HepG2 (cell line): ENCODE measurements around the gene WDR31. TPM values are rescaled to one million over a fixed set of nuclear protein-coding genes. Genes with fewer than 3 reads are reported as not detected.

ENCODE experiments used
- CEBPG ChIP-seq: IDR thresholded peaks from 2 replicates; pipeline ENCODE4 v1.6.1; 2016
- CREB1 ChIP-seq, 2 experiments: fragments of 450-650 bp in 1 of 2; IDR thresholded peaks; 2 replicates each; pipeline ENCODE4 v1.6.1; 2016 to 2017; ENCODE audit warnings: control low read depth in 1 of 2, mild to moderate bottlenecking in 1 of 2, missing compliant biosample characterization in 1 of 2, missing genetic modification characterization in 1 of 2
- NFKB2 ChIP-seq: sonication (generic); formaldehyde crosslinking; IDR thresholded peaks from 2 replicates; pipeline ENCODE4 v1.4.0; 2020; ENCODE audit warnings: missing genetic modification reagents, borderline replicate concordance
- ZFP1 ChIP-seq: IDR thresholded peaks from 2 replicates; pipeline ENCODE4 v1.6.1; 2016
- ZMYM2 ChIP-seq: sonication (generic); formaldehyde crosslinking; IDR thresholded peaks from 2 replicates; pipeline ENCODE4 v1.8.0; 2022; ENCODE audit warnings: mild to moderate bottlenecking, missing genetic modification reagents
- ZNF296 ChIP-seq: sonication (generic); formaldehyde crosslinking; conservative IDR thresholded peaks from 2 replicates; pipeline ENCODE4 v1.5.0; 2020; ENCODE audit warnings: mild to moderate bottlenecking, missing genetic modification reagents
- ZNF441 ChIP-seq: sonication (generic); formaldehyde crosslinking; IDR thresholded peaks from 2 replicates; pipeline ENCODE4 v1.7.0; 2021; ENCODE audit warnings: missing genetic modification reagents, borderline replicate concordance
- polyA plus RNA-seq, 8 experiments: library from polyadenylated mRNA; depleted of rRNA in 3 of 8; stranded (reverse) in 7 of 8; unstranded in 1 of 8; fragments of >200 nt; fragmentation: Illumina TruSeq in 4 of 8; extraction: Trizol in 4 of 8; gene quantifications; 2 replicates each; pipeline versions ENCODE4 v1.2.1 to v1.2.3, GENCODE V29; 2011 to 2016; ENCODE audit warnings: low read depth in 4 of 8, missing spikeins in 1 of 8, mixed read lengths in 1 of 8; ENCODE audit not compliant: insufficient read depth in 1 of 8
- total RNA-seq, 5 experiments: library from RNA; depleted of rRNA; stranded (reverse); fragments of >200 nt; fragmentation: Illumina TruSeq; extraction: Trizol; gene quantifications; 2 replicates each; pipeline ENCODE4 v1.2.3, GENCODE V29; 2016; ENCODE audit warnings: low read depth in 1 of 5
- TF ChIP-seq, protein P1 (sequence below), 2 experiments: sonication (generic) in 1 of 2; formaldehyde crosslinking in 1 of 2; IDR thresholded peaks; 2 replicates each; pipeline versions ENCODE4 v1.4.0 to v1.6.1; 2016 to 2020; ENCODE audit warnings: borderline replicate concordance in 1 of 2, low read depth in 1 of 2, mild to moderate bottlenecking in 1 of 2, missing genetic modification reagents in 1 of 2
- TF ChIP-seq, protein P2 (sequence below): sonication (generic); formaldehyde crosslinking; IDR thresholded peaks from 2 replicates; pipeline ENCODE4 v1.4.0; 2020; ENCODE audit warnings: missing genetic modification reagents, mild to moderate bottlenecking, borderline replicate concordance
- TF ChIP-seq, protein P3 (sequence below): sonication (generic); formaldehyde crosslinking; IDR thresholded peaks from 2 replicates; pipeline ENCODE4 v1.9.0; 2022; ENCODE audit warnings: missing genetic modification reagents, mild to moderate bottlenecking, borderline replicate concordance
- TF ChIP-seq, protein P4 (sequence below): sonication (generic); formaldehyde crosslinking; IDR thresholded peaks from 2 replicates; pipeline ENCODE4 v1.4.0; 2020; ENCODE audit warnings: mild to moderate bottlenecking, missing genetic modification reagents

Gene WDR31
- total and polyA plus RNA-seq, 2 of the 13 experiments (the other 11 are each of a cell fraction or from before 2014, with no cell fraction given), result 0.33 to 1.7 TPM

DNA sequence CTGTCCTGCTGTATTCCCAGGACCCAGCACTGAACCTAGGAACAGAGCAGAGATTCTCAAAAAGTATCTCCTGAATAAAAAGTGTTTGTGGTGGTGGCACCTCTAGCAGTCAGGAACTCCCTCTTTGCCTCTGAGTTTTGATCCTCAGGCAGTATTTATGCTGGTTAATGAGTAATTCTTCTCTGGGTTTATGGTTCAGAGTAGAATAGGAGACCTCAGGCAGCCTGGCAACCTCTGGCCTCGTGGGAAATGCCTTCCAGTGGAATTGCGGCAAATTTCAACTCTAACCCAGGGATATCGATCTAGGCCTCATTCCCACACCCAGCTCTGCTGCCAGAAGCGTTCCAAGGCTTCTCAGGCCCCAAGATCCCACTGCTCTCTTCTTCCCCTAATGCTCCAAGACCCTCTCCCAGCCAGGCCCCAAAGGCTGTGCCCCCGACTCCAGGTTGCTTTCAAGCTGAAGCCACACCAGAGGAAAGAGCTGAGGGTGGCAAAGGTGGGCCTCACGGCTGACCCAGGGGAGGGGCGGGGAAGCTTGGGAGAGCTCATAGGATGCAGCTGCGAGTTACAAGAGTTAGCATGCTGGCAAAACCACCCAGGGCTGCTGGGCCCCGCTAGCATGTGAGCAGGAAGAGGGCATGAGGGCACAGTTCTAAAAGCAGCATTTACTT lies 47.6 kb upstream of the WDR31 start (continued):
- TF ChIP-seq ZFP1 (CRISPR knock-in tag) (peak; percentile 86), ZMYM2 (CRISPR knock-in tag) (peak; percentile 72; the same call in 1 of the 2 replicates), CEBPG (peak; percentile 74), ZNF441 (CRISPR knock-in tag) (peak; percentile 31; the same call in 1 of the 2 replicates), ZNF296 (CRISPR knock-in tag) (no peak), CREB1 (IDR thresholded peaks at IDR 0.05) (no peak), CREB1 (CRISPR knock-in tag; IDR thresholded peaks at IDR 0.05) (peak; percentile 59; the same call in 1 of the 2 replicates), NFKB2 (CRISPR knock-in tag) (peak; percentile 89; the same call in 1 of the 2 replicates)
- TF ChIP-seq, protein P1, sequence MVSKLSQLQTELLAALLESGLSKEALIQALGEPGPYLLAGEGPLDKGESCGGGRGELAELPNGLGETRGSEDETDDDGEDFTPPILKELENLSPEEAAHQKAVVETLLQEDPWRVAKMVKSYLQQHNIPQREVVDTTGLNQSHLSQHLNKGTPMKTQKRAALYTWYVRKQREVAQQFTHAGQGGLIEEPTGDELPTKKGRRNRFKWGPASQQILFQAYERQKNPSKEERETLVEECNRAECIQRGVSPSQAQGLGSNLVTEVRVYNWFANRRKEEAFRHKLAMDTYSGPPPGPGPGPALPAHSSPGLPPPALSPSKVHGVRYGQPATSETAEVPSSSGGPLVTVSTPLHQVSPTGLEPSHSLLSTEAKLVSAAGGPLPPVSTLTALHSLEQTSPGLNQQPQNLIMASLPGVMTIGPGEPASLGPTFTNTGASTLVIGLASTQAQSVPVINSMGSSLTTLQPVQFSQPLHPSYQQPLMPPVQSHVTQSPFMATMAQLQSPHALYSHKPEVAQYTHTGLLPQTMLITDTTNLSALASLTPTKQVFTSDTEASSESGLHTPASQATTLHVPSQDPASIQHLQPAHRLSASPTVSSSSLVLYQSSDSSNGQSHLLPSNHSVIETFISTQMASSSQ (IDR thresholded peaks at IDR 0.05; ENCODE audit: low read depth), result peak; percentile 94
- TF ChIP-seq, protein P1 (CRISPR knock-in tag; IDR thresholded peaks at IDR 0.05; ENCODE audit: borderline replicate concordance), result peak; percentile 95
- TF ChIP-seq, protein P2, sequence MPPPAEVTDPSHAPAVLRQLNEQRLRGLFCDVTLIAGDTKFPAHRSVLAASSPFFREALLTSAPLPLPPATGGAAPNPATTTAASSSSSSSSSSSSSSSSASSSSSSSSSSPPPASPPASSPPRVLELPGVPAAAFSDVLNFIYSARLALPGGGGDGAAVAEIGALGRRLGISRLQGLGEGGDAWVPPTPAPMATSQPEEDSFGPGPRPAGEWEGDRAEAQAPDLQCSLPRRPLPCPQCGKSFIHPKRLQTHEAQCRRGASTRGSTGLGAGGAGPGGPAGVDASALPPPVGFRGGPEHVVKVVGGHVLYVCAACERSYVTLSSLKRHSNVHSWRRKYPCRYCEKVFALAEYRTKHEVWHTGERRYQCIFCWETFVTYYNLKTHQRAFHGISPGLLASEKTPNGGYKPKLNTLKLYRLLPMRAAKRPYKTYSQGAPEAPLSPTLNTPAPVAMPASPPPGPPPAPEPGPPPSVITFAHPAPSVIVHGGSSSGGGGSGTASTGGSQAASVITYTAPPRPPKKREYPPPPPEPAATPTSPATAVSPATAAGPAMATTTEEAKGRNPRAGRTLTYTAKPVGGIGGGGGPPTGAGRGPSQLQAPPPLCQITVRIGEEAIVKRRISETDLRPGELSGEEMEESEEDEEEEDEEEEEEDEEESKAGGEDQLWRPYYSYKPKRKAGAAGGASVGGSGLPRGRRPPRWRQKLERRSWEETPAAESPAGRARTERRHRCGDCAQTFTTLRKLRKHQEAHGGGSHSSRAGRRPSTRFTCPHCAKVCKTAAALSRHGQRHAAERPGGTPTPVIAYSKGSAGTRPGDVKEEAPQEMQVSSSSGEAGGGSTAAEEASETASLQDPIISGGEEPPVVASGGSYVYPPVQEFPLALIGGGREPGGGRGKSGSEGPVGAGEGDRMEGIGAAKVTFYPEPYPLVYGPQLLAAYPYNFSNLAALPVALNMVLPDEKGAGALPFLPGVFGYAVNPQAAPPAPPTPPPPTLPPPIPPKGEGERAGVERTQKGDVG (CRISPR knock-in tag), result 0 out of 2 replicates have a peak, but pooled peaks have one; percentile 16
- TF ChIP-seq, protein P3, sequence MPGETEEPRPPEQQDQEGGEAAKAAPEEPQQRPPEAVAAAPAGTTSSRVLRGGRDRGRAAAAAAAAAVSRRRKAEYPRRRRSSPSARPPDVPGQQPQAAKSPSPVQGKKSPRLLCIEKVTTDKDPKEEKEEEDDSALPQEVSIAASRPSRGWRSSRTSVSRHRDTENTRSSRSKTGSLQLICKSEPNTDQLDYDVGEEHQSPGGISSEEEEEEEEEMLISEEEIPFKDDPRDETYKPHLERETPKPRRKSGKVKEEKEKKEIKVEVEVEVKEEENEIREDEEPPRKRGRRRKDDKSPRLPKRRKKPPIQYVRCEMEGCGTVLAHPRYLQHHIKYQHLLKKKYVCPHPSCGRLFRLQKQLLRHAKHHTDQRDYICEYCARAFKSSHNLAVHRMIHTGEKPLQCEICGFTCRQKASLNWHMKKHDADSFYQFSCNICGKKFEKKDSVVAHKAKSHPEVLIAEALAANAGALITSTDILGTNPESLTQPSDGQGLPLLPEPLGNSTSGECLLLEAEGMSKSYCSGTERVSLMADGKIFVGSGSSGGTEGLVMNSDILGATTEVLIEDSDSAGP (CRISPR knock-in tag), result no peak; the same call in 1 of the 2 replicates
- TF ChIP-seq, protein P4, sequence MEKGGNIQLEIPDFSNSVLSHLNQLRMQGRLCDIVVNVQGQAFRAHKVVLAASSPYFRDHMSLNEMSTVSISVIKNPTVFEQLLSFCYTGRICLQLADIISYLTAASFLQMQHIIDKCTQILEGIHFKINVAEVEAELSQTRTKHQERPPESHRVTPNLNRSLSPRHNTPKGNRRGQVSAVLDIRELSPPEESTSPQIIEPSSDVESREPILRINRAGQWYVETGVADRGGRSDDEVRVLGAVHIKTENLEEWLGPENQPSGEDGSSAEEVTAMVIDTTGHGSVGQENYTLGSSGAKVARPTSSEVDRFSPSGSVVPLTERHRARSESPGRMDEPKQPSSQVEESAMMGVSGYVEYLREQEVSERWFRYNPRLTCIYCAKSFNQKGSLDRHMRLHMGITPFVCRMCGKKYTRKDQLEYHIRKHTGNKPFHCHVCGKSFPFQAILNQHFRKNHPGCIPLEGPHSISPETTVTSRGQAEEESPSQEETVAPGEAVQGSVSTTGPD (CRISPR knock-in tag), result peak; percentile 61; the same call in 1 of the 2 replicates
